Caco-2 (cell line): ENCODE data around the gene TKFC. TPM values are rescaled to one million over a fixed set of nuclear protein-coding genes. Genes with fewer than 3 reads are reported as not detected.

Experiments used
- BruUV-seq: library from RNA; stranded (reverse); fragments of 400-500 nt; replicated peaks from 2 replicates; lab custom pipeline; 2021; lab: Mats Ljungman, UMichigan
- CTCF ChIA-PET: fragments of 300-600 bp; sonication (Branson Sonifier 250); formaldehyde crosslinking; loops from one replicate; lab custom pipeline; 2022; ENCODE audit warnings: antibody characterized with exemption; lab: Charles Lee
- POLR2A ChIA-PET: fragments of 300-600 bp; sonication (Branson Sonifier 250); formaldehyde crosslinking; loops from one replicate; lab custom pipeline; 2022; ENCODE audit warnings: antibody characterized with exemption; lab: Charles Lee
- DNase-seq, 2 experiments: peaks; one replicate each; pipeline versions ENCODE4 v3.0.0 to v3.0.0-alpha.2; 2020 to 2022
- H3K27me3 ChIP-seq: replicated peaks from 2 replicates; pipeline ENCODE4 v1.6.0; 2011; ENCODE audit warnings: low read length; ENCODE audit not compliant: control insufficient read depth, insufficient read depth
- H3K36me3 ChIP-seq: 2 replicates; pipeline ENCODE4 v1.5.1; 2011; ENCODE audit warnings: low read length; ENCODE audit not compliant: control insufficient read depth, insufficient read depth
- H3K4me1 ChIP-seq: fragments of 250-450 bp; sonication (Bioruptor Pico); 2 replicates; pipeline ENCODE4 v1.5.1; 2020; ENCODE audit warnings: mild to moderate bottlenecking
- H3K4me3 ChIP-seq: 2 replicates; pipeline ENCODE4 v1.5.1; 2011; ENCODE audit warnings: low read depth, mild to moderate bottlenecking, control low read depth, low read length
- H3K9me3 ChIP-seq: fragments of 250-450 bp; sonication (Bioruptor Pico); 2 replicates; pipeline ENCODE4 v1.5.1; 2020; ENCODE audit warnings: mild to moderate bottlenecking, moderate library complexity
- H3K27ac Mint-ChIP-seq: one replicate; pipeline ENCODE4 v1.8.0; 2022; ENCODE audit warnings: mixed read lengths; ENCODE audit not compliant: unreplicated experiment
- H3K27me3 Mint-ChIP-seq: one replicate; pipeline ENCODE4 v1.8.0; 2022; ENCODE audit warnings: mixed read lengths; ENCODE audit not compliant: insufficient read depth, unreplicated experiment
- H3K36me3 Mint-ChIP-seq: one replicate; pipeline ENCODE4 v1.8.0; 2022; ENCODE audit warnings: mild to moderate bottlenecking, mixed read lengths; ENCODE audit not compliant: insufficient read depth, unreplicated experiment
- H3K4me1 Mint-ChIP-seq: one replicate; pipeline ENCODE4 v1.8.0; 2022; ENCODE audit warnings: low read depth, mixed read lengths; ENCODE audit not compliant: unreplicated experiment
- H3K4me3 Mint-ChIP-seq: one replicate; pipeline ENCODE4 v1.8.0; 2022; ENCODE audit warnings: mild to moderate bottlenecking, moderate library complexity, mixed read lengths; ENCODE audit not compliant: unreplicated experiment
- H3K9me3 Mint-ChIP-seq: one replicate; pipeline ENCODE4 v1.8.0; 2022; ENCODE audit warnings: mixed read lengths; ENCODE audit not compliant: unreplicated experiment
- intact Hi-C: fragments of 100-400 bp; cut with micrococcal nuclease; formaldehyde crosslinking; loops from one replicate; pipeline ENCODE4 v1.10.0; 2022; ENCODE audit not compliant: unreplicated experiment
- total RNA-seq: library from RNA; stranded (reverse); gene quantifications from 2 replicates; pipeline ENCODE4 v1.2.3, GENCODE V29; 2022
- TF ChIP-seq, protein P1 (sequence below), 2 experiments: fragments of 200-600 bp in 1 of 2; IDR thresholded peaks; 1 replicate in 1 of 2; 2 replicates in 1 of 2; pipeline versions ENCODE4 v1.5.1 to v1.8.0; 2011 to 2022; ENCODE audit warnings: antibody characterized with exemption in 1 of 2, control low read depth in 1 of 2, inconsistent platforms in 1 of 2, low read depth in 1 of 2, low read length in 1 of 2, mild to moderate bottlenecking in 1 of 2, moderate library complexity in 1 of 2; ENCODE audit not compliant: insufficient read depth in 1 of 2, severe bottlenecking in 1 of 2, unreplicated experiment in 1 of 2

The TKFC gene
- total RNA-seq, 1 experiment from 2014 or later = 99.0 TPM

DNA sequence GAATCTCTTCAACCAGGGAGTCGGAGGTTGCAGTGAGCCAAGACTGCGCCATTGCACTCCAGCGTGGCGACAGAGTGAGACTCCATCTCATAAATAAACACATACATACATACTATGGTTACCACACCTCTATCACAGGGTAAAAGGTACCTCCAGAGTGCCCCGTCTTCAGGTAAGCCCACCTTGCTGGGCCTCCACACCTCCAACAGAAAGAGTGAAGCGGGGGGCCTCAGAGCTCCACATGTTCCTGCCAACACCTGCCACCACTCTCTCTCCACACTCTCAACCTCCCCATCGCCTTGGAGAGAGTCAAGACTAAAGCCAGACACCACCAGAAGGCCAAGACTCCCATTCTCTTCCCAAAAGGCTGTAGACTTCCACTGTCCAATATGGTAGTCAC lies 27.6 kb upstream of the TKFC start:
- H3K4me3 ChIP-seq = no peak overlapping the region
- H3K27ac Mint-ChIP-seq = no peak overlapping the region
- TF ChIP-seq, protein P1, sequence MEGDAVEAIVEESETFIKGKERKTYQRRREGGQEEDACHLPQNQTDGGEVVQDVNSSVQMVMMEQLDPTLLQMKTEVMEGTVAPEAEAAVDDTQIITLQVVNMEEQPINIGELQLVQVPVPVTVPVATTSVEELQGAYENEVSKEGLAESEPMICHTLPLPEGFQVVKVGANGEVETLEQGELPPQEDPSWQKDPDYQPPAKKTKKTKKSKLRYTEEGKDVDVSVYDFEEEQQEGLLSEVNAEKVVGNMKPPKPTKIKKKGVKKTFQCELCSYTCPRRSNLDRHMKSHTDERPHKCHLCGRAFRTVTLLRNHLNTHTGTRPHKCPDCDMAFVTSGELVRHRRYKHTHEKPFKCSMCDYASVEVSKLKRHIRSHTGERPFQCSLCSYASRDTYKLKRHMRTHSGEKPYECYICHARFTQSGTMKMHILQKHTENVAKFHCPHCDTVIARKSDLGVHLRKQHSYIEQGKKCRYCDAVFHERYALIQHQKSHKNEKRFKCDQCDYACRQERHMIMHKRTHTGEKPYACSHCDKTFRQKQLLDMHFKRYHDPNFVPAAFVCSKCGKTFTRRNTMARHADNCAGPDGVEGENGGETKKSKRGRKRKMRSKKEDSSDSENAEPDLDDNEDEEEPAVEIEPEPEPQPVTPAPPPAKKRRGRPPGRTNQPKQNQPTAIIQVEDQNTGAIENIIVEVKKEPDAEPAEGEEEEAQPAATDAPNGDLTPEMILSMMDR (IDR thresholded peaks at IDR 0.05; ENCODE audit: insufficient read depth in 1 of 2, low read depth in 1 of 2, low read length in 1 of 2, severe bottlenecking in 1 of 2, unreplicated experiment in 1 of 2) = no peak
- H3K36me3 ChIP-seq = peaks cover 4% of the 10 kb centered on the region
- no peaks in the 10 kb centered on the region for H3K4me1 Mint-ChIP-seq
- no peak overlapping the region for H3K4me3 Mint-ChIP-seq
- intact Hi-C loops = no loop called here
- no peaks in the 10 kb centered on the region for H3K9me3 Mint-ChIP-seq
- no TSS peak for BruUV-seq
- H3K27me3 ChIP-seq = no peaks in the 10 kb centered on the region
- no peaks in the 10 kb centered on the region for H3K9me3 ChIP-seq
- H3K36me3 Mint-ChIP-seq = peaks cover 4% of the 10 kb centered on the region
- CTCF ChIA-PET = interaction anchor here (0.6 kb wide), 1 partner anchor 88 kb away, joined by 5 read pairs; no protein-coding TSS in a partner anchor
- no peaks in the 10 kb centered on the region for H3K4me1 ChIP-seq
- DNase-seq = no peak
- POLR2A ChIA-PET = no interaction called here
- H3K27me3 Mint-ChIP-seq = no peaks in the 10 kb centered on the region

DNA sequence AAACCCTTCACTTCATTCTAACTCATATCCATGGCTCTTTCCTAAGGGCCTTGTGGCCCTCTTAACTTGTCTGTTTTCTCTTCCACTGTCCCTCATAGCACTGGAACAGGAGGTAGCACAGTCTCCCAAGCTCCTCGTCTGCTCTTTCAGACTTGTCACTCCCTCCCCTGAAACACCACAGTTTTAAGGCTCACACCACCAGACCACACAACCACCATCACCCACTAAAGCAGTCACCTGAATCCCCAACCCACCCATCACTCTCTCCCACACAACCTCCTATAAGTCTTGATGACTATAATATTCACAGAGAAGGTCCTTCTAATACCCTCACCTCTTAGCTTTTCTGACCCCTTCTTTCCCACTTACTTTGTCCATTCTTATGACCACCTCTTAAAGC lies 26.8 kb upstream of the TKFC start:
- Mint-ChIP-seq H3K4me3 (no peak overlapping the region), H3K4me1 (no peaks in the 10 kb centered on the region), H3K27me3 (no peaks in the 10 kb centered on the region), H3K9me3 (no peaks in the 10 kb centered on the region), H3K36me3 (peaks cover 10% of the 10 kb centered on the region), H3K27ac (no peak overlapping the region)
- ChIA-PET POLR2A (no interaction called here), CTCF (no interaction called here)
- no TSS peak for BruUV-seq
- no peaks in the 10 kb centered on the region for H3K4me1 ChIP-seq
- no peak overlapping the region for H3K4me3 ChIP-seq
- no peaks in the 10 kb centered on the region for H3K27me3 ChIP-seq
- TF ChIP-seq, protein P1 (IDR thresholded peaks at IDR 0.05; ENCODE audit: insufficient read depth in 1 of 2, low read depth in 1 of 2, low read length in 1 of 2, severe bottlenecking in 1 of 2, unreplicated experiment in 1 of 2) = no peak
- peaks cover 2% of the 10 kb centered on the region for H3K36me3 ChIP-seq
- DNase-seq = no peak
- intact Hi-C loops = no loop called here
- no peaks in the 10 kb centered on the region for H3K9me3 ChIP-seq

DNA sequence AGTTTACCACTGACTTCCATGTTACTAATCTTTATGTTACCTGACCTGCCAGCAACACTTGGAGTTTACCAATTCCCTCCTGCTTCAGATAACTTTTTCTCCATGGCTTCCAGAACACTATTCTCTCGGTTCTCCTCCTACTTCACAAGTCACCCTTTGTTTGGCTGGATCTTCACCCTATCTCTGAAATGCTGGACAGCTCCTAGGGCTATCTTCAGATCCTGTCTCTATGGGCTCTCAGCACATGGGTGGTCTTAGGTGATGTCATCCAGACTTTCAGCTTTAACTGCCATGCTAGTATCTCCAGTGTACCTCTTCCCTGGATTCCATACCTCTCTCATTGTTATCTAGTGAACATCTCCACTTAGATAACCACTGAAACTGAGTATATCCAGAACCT lies 25.7 kb upstream of the TKFC start:
- DNase-seq = no peak
- ChIA-PET POLR2A (no interaction called here), CTCF (no interaction called here)
- Mint-ChIP-seq H3K9me3 (no peaks in the 10 kb centered on the region), H3K4me3 (no peak overlapping the region), H3K36me3 (peaks cover 20% of the 10 kb centered on the region), H3K27ac (no peak overlapping the region), H3K27me3 (no peaks in the 10 kb centered on the region), H3K4me1 (no peaks in the 10 kb centered on the region)
- H3K9me3 ChIP-seq = no peaks in the 10 kb centered on the region
- intact Hi-C loops = no loop called here
- TF ChIP-seq, protein P1 (IDR thresholded peaks at IDR 0.05; ENCODE audit: insufficient read depth in 1 of 2, low read depth in 1 of 2, low read length in 1 of 2, severe bottlenecking in 1 of 2, unreplicated experiment in 1 of 2) = no peak
- no peaks in the 10 kb centered on the region for H3K27me3 ChIP-seq
- no TSS peak for BruUV-seq
- no peaks in the 10 kb centered on the region for H3K4me1 ChIP-seq
- no peaks in the 10 kb centered on the region; the same call in none of the 2 replicates for H3K36me3 ChIP-seq
- no peak overlapping the region for H3K4me3 ChIP-seq
